Measurements from ENCODE around the gene CCDC47. TPM values are rescaled to one million over a fixed set of nuclear protein-coding genes. Genes with fewer than 3 reads are reported as not detected.
"Not testable (repeated sequence)": the region's sequence is repeated elsewhere in the genome, so short reads cannot be mapped to it uniquely, and the experiment has no call there.

Gene CCDC47
- polyA plus RNA-seq, 5 donors, result 79.7 to 107 (median 85.9) TPM

DNA sequence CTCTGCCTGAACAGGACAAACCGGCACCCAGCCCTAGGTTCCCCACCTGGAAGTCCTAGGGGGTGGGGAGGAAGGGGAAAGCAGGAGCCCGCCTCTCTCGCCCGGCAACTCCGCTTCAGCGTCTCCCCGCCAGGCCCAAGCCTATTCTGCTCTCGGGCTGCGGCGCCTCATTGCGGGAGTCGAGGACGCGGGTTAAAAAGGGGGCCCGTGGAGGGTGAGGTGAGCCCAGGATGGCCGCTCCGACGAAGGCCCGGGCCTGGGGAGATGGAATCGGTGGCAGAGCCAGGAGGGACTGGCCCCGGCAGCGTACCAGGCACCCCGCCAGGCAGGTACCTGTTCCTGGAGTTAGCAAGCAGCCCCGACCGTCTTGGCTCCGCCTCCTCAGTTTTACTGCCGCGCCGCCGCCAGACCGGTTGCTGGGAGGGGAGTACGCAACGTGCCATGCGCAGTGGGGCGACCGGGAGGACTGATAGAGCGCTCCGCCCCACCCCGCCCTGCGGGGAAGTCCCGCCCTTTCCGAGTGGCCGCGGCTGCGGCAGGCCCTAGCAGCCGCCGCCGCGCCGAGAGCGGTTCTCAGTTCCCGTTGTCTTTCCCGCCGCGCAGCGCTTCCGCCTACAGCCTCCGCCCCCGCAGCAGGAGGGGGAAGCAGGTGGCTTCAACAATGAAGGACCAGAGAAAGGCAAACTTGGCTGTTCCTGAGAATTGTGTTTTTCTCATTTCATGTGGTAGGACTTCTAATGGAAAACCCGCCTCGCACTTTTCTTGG is 31.8 kb downstream of the CCDC47 start, which contains the start of gene STRADA:
Gene STRADA, minus strand, starts transcription at position 392 of the 766 bp plus-strand sequence. CDS start 13,430 bp downstream, outside the sequence.
- DNase-seq, result peak; percentile 97

GRCh38 chr17:63741143-63741407 is 32.3 kb downstream of the CCDC47 start:
- DNase-seq, result no peak

GRCh38 chr17:63740464-63741142 is 32.8 kb downstream of the CCDC47 start:
- peak in 1 of 2 donors; percentile 10 for DNase-seq

DNA sequence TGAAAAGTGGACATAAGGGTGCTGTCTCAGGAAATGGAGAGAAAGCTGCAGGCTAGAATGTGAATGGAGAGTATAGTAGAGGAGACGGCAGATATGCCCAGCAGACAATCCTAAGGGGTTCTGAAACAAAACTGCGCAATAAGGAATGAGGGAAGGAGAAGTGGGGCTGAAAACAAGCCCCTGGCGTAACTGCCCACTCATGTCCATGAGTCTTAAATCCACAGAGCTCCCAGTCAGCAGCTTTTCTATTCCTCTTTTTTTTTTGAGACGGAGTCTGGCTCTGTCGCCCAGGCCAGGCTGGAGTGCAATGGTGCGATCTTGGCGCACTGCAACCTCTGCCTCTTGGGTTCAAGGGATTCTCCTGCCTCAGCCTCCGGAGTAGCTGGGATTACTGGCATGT is 37.7 kb downstream of the CCDC47 start:
- no peak for DNase-seq

GRCh38 chr17:63722403-63722802 is 51.0 kb downstream of the CCDC47 start:
- no peak for DNase-seq

DNA sequence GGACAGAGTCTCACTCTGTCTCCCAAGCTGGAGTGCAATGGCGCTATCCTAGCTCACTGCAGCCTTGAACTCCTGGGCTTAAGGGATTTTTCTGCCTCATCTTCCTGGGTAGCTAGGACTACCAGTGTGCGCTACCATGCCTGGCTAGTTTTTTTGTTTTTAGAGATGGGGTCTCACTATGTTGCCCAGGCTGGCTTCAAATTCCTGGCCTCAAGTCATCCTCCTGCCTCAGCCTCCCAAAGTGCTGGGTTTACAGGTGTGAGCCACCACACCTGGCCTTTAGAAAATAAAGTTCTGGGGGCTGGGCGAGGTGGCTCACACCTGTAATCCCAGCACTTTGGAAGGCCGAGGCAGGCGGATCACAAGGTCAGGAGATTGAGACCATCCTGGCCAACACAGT is 53.2 kb downstream of the CCDC47 start:
- not testable (repeated sequence) for DNase-seq

DNA sequence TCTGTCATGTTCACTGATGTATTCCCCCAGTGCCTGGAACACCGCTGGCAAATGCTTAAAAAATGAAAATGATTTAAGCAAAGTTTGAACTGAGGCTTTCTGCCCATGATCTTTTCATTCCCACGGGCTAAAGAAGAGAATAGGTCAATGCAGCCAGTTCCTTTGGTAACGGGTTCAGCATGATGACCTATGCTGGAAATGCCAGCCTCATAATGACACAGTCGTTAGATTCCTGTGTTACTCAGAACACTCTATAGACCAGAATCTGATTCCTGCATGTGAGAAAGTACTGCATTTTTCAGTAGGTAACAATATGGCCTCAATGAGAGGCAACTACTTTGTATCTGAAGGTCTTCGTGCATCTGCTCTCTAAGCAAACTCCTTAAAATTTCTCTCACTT is 54.4 kb downstream of the CCDC47 start:
- no peak for DNase-seq

DNA sequence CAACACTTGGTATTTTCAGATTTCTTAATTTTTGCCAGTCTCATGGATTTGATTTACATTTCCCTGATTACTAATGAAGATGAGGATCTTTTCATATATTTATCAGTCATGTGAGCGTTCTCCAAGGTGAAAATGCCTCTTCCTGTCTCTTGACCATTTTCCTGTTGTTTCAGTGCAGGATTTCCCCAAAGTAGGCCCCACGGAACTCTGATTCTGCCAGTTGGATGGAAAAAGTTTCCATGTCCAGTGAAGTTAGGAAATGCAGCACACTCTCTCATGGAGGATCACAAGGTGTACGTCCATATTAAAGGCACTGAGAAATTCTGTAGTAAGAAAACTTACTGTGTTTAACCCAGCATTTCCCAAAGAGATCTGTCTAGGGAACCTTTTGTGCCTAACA is 57.0 kb downstream of the CCDC47 start:
- no peak for DNase-seq

DNA sequence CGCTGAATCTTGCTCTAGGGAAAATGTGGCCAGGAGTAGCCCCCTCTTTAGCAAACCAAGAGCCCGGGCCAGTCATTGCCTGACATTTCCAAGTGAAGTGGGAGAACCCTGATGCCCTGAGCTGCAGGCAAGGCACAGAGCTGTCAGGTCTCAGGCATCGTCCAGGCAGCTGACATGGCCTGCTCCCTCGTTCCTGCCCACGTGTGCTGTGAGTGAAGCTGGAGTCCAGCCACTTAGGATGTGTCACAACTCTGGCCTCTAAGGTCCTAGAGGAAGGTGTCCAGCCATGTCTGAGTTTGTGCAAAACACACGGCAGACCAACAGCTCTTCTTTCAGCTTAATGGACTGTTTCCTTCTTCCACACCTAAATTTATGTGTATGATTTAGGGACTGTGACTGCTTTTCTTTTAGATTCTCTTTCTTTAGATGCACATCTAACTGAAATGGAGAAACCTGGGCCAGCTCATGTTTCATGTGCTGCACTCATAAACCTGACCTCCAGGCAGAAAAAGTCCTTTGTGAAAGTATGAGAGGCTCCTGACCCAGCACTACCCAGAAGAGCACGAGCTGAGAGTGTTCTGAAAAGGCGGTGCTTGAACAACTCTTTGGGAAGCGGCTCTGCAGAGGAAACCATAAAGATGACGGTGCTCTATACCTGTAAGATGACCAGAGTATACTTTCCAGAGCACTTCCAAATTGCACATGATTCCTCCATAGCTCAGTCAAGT is 58.7 kb downstream of the CCDC47 start:
- no peak for DNase-seq

- no peak for DNase-seq
These were observed 64.3 kb downstream of the CCDC47 start for GRCh38 chr17:63709110-63709509.

GRCh38 chr17:63707151-63707550 is 66.2 kb downstream of the CCDC47 start:
- no peak for DNase-seq

DNA sequence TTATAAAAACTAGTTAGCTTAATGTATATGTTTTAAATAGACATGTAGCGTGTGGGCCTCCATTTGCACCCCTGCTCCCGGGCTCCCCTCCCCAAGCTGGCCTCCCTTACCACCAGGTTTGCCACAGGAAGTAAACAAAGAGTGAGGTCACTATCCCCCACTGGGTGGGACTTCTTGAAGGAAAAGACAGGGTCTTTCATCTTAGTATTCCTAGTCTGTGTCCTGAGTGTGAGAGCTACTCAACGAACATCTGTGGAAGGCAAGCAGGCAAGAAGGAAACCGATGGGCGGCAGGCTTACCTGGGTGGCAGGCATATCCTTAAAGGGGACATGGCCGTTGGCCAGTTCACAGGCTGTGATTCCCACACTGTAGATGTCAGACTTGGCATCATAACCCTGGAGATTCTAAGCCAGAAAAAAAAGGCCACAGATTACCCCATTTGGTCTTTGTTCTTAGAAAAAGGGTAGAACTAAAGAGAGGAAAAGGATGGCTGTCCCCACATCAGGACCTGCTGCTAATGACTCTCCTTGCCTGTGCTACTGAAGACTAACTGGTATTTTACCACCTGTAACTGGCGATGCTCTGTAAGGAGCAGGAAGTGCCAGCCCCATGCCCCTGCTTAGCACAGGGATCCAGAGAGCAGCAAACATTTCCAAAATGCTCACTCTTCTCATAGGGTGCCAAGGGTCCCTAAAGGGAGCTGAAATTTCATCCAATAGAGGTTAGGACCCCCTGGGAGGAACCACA is 66.9 kb downstream of the CCDC47 start:
- no peak for DNase-seq

- no peak for DNase-seq
These were observed 67.7 kb downstream of the CCDC47 start for GRCh38 chr17:63705657-63706056.

DNA sequence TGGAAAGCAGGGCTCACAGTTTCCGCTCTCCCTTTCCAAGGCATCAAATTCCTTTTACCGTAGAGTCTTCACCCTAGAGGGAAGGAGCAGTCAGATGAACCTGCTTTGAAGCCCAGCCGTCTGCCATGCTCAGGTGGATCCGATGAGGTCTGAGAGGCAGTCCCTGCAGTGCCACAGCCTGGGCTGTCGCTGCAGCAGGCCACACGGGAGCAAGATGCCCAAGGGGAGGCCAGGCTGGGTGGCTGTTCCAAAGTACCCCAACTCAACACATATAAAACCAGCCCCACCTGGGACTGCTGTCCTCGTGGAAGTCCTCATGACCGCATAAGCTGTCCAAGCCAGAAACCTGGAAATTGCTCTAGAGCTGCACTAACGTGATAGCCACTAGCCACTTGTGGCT is 68.6 kb downstream of the CCDC47 start:
- no peak for DNase-seq

DNA sequence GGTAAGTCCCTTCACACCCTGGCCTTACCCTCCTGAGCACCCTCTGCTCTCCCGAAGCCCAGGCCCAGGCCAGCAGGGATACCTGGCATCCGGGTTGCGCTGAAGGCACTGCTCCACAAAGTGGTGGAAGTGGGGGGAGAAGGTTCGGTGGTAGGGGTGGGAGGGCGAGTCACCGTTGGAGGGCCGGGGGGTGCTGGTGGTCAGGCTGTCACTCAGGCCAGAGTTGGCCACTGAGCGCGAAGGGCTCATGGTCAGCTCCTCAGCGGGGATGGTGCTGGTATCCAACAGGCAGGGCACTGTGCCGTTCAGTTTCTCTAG is 69.2 kb downstream of the CCDC47 start:
- DNase-seq, result no peak

DNA sequence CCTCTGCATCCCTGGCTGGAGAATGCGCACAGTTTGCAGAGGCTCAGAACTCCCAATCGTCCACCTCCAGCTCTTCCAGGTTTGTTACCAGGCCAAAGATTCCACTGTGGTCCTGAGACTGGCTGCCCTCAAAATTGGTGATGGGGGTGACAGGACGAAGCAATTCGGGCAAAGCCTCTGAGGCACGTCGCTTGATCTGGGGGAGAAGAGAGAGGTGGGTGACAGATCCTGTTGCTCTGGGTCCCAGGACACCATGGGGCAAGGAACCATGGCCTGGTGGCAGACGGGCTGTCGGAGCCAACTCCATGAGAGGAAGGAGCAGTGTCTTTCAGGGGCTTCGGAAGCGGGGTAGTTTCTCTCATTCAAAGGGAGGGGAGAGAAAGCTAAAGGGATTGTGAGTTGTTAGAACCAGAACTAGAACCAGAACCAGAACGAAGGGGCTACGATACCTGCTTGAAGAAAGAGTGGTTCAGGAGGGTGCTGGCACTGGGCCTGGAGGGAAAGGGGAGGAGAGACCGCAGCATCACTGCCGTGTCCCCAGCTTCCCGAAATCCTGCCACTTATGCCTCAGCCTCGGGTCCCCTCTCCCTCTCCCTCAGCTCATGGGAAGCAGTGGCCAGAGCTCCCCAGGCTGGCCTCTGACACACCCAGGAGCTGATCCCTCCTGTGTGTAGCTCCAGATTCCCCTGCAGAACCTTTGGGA is 69.7 kb downstream of the CCDC47 start:
- no peak for DNase-seq

DNA sequence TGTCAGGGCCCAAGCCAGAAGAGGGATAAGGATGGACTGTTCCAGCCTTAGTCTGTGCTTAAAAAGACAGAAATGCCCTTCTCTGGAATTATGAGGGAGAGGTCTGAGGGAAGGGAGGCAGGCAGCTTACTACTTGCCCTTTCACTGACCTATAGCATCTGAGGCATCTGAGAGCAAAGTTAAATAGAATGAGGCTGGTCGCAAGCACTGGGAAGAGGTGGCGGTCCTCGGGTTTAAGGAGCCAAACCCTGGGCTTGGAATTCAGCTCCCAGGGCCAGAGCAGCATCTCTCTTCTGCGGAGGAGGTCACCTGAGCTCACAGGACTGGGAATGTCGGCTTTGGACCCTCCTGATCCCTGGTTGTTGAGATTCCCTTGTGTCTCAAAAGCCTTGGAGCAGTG is 70.4 kb downstream of the CCDC47 start:
- DNase-seq, result no peak

DNA sequence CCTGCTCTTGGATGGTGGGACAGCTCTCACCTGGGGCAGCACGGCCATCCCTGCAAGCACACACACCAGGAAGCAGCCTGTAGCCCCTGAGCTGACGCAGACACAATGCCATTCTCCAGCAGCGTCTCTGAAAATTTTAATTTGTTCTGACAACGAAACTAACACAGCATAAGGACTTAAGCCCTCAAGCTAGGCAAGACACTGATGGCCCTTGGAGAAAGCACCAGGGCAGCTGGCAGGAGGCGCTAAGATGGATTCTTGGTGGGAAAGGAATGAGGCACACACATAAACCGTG is 70.7 kb downstream of the CCDC47 start:
- no peak for DNase-seq

DNA sequence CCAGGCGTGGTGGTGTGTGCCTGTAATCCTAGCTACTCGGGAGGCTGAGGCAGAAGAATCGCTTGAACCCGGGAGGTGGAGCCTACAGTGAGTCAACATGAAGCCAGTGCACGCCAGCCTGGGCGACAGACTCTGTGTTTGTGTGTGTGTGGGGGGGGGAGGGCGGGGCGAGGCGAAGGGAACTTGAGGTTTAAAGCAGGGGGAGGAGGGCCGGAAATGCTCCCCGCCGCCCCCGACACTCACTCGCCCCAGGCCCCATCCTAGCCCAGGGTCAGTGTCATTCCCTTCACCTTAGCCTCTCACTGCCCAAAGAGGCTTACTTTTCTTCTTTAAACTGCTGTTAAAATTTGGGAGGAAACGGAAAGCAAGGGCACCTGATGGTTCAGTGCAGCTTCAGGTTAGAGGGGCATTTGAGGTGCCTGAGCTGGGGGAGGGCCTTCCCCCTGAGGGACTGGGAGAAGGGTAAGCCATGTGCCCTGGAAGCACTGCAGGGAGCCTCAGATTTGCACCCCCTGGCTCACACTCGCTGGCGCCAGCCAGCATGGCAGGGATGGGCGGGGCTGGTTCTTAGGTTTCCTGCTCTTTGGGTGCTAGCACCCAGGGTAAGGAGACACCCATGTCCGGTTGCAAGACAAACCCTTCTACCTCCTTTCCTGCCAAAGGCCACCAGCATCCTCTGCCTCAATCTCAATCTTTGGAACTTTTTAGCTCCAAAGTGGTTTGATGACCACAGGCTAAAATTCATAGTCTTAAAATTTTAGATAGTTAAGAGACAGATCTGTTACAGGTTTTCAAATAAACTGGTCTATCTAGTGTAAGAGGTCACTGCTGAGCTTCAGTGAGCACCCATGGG is 71.3 kb downstream of the CCDC47 start:
- DNase-seq, result no peak

DNA sequence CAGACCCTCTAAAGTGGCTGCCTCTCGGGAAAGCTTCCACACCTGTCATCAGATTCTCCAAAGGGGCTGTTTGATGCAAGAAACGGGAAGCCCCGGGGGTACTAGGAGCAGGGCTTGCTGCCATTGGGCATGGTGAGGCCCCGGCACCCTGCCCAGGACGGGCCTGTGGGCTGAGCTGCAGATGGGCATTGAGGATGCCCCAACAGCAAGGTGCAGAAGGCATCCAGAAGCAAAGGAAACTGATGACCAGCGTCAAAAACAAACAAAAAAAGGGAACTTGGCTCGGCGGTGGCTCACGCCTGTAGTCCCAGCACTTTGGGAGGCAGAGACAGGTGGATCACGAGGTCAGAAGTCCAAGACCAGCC is 72.0 kb downstream of the CCDC47 start:
- DNase-seq, result no peak

Measured in right lung (tissue), 5 donors.